Parietal lobe (tissue), 1 donor: Measurements from ENCODE around the gene SMIM17. TPM values are rescaled to one million over a fixed set of nuclear protein-coding genes. Genes with fewer than 3 reads are reported as not detected.

ENCODE experiments used
- total RNA-seq: library from RNA; depleted of rRNA; stranded (reverse); fragments of >200 nt; gene quantifications from one replicate; pipeline ENCODE4 v1.2.3, GENCODE V29; 2014

Gene SMIM17
- 11.9 TPM for total RNA-seq

GRCh38 chr19:56642711-56643459, at the start of gene SMIM17:
Gene SMIM17, plus strand, starts transcription at chr19:56643159. Its CDS starts 2,509 bp downstream, at chr19:56645668.

GRCh38 chr19:56594783-56595547, 48.0 kb upstream of the SMIM17 start, which contains the start of gene ZNF71:
Gene ZNF71, plus strand, starts transcription at chr19:56595302. Its CDS starts 6,257 bp downstream, at chr19:56601559.

GRCh38 chr19:56671613-56671994, 28.6 kb downstream of the SMIM17 start, which contains the start of gene ZNF835:
Gene ZNF835, minus strand, starts transcription at chr19:56671757. Its CDS starts 6,559 bp downstream, at chr19:56665198.

Other genes with a start within 250 kb of the SMIM17 start
- gene ZNF582, start 249.6 kb upstream of the SMIM17 start, total RNA-seq: 8.8 TPM
- gene ZNF583, start 238.8 kb upstream of the SMIM17 start, total RNA-seq: 71.7 TPM
- gene ZNF667, start 165.8 kb upstream of the SMIM17 start, total RNA-seq: 35.1 TPM
- gene ZNF471, start 135.3 kb upstream of the SMIM17 start, total RNA-seq: 48.5 TPM
- gene ZFP28, start 104.2 kb upstream of the SMIM17 start, total RNA-seq: 42.3 TPM
- gene ZNF470, start 75.7 kb upstream of the SMIM17 start, total RNA-seq: 29.7 TPM
- 41.6 TPM for gene ZNF71, start 47.9 kb upstream of the SMIM17 start, total RNA-seq
- 11.0 TPM for gene ZNF835, start 28.6 kb downstream of the SMIM17 start, total RNA-seq
- gene PEG3, start 197.6 kb downstream of the SMIM17 start, total RNA-seq: 63.5 TPM
- 7.8 TPM for gene ZIM2, start 197.6 kb downstream of the SMIM17 start, total RNA-seq